Activated CD8-positive, alpha-beta memory T cell treated with anti-CD3 and anti-CD28 coated beads, Interleukin-2, amount 10 ng/mL, durations not matched to agents 7 days and 5 days (primary cell): ENCODE results near the gene OST4. TPM values are rescaled to one million over a fixed set of nuclear protein-coding genes. Genes with fewer than 3 reads are reported as not detected.
A peak's percentile ranks its signal among the peaks of the same experiment; 100 is the strongest.

Experiments used
- ATAC-seq: fragments of 150-1000 bp; cut with Tn5 transposase; one replicate; pipeline ENCODE4 v1.10.0; 2021; ENCODE audit warnings: moderate library complexity
- CTCF ChIA-PET: fragments of 350-600 bp; sonication (Branson Sonifier 250); formaldehyde crosslinking; loops from one replicate; lab custom pipeline; 2021; ENCODE audit warnings: antibody characterized with exemption; lab: Charles Lee
- DNase-seq: peaks from one replicate; pipeline ENCODE4 v3.0.0-alpha.2; 2020
- H3K27ac Mint-ChIP-seq: one replicate; pipeline ENCODE4 v1.8.0; 2021; ENCODE audit warnings: mild to moderate bottlenecking, mixed read lengths
- H3K27me3 Mint-ChIP-seq: one replicate; pipeline ENCODE4 v1.8.0; 2021; ENCODE audit warnings: mixed read lengths
- H3K36me3 Mint-ChIP-seq: one replicate; pipeline ENCODE4 v1.8.0; 2021; ENCODE audit warnings: mild to moderate bottlenecking, mixed read lengths
- H3K4me1 Mint-ChIP-seq: one replicate; pipeline ENCODE4 v1.8.0; 2021; ENCODE audit warnings: mixed read lengths
- H3K4me3 Mint-ChIP-seq: one replicate; pipeline ENCODE4 v1.8.0; 2021; ENCODE audit warnings: mild to moderate bottlenecking, moderate library complexity, mixed read lengths
- H3K9me3 Mint-ChIP-seq: one replicate; pipeline ENCODE4 v1.8.0; 2022; ENCODE audit warnings: low read depth, mixed read lengths
- total RNA-seq, 2 experiments: library from RNA; stranded (reverse); gene quantifications; one replicate each; pipeline ENCODE4 v1.2.3, GENCODE V29; 2021

The OST4 gene
- total RNA-seq, 2 experiments from 2014 or later: 248 to 318 TPM

GRCh38 chr2:27088634-27089033 is 17.2 kb upstream of the OST4 start:
- Mint-ChIP-seq H3K9me3 (no peaks in the 10 kb centered on the region), H3K36me3 (no peaks in the 10 kb centered on the region), H3K4me3 (no peak overlapping the region), H3K27ac (no peak overlapping the region), H3K27me3 (no peaks in the 10 kb centered on the region), H3K4me1 (peaks cover 22% of the 10 kb centered on the region)
- DNase-seq: no peak
- CTCF ChIA-PET: interaction anchor here (1.8 to 5.6 kb wide), 6 partner anchors 9 to 191 kb away, joined by 7 to 40 read pairs (median 21); partner anchors contain the start of genes AGBL5 and PREB
- no peak for ATAC-seq

GRCh38 chr2:27087823-27088410 is 16.5 kb upstream of the OST4 start:
- Mint-ChIP-seq H3K9me3 (no peaks in the 10 kb centered on the region), H3K27me3 (no peaks in the 10 kb centered on the region), H3K27ac (no peak overlapping the region), H3K36me3 (no peaks in the 10 kb centered on the region), H3K4me1 (peaks cover 22% of the 10 kb centered on the region), H3K4me3 (peak overlapping the region; percentile 78)
- ATAC-seq: no peak
- CTCF ChIA-PET: interaction anchor here (0.7 to 5.6 kb wide), 11 partner anchors 9 to 217 kb away, joined by 3 to 40 read pairs (median 8); partner anchors contain the start of genes ABHD1, AGBL5, OST4 and PREB
- DNase-seq: no peak

- Mint-ChIP-seq H3K27ac (peak within 1 kb of the TSS; percentile 85), H3K27me3 (no peaks in the 10 kb centered on the region), H3K36me3 (no peaks in the 10 kb centered on the region), H3K9me3 (no peaks in the 10 kb centered on the region), H3K4me1 (peaks cover 23% of the 10 kb centered on the region), H3K4me3 (peak within 1 kb of the TSS; percentile 78)
- CTCF ChIA-PET: interaction anchor here (0.8 to 5.6 kb wide), 16 partner anchors 10 to 216 kb away, joined by 3 to 40 read pairs (median 6); partner anchors contain the start of genes ABHD1, AGBL5, OST4 and TRIM54
- DNase-seq: no peak
- peak; percentile 8 for ATAC-seq
Measured at GRCh38 chr2:27086724-27087593, 15.5 kb upstream of the OST4 start, which contains the start of gene KHK. TSS of gene KHK (plus strand) at chr2:27086772. CDS start at chr2:27087260, 488 bp downstream.

DNA sequence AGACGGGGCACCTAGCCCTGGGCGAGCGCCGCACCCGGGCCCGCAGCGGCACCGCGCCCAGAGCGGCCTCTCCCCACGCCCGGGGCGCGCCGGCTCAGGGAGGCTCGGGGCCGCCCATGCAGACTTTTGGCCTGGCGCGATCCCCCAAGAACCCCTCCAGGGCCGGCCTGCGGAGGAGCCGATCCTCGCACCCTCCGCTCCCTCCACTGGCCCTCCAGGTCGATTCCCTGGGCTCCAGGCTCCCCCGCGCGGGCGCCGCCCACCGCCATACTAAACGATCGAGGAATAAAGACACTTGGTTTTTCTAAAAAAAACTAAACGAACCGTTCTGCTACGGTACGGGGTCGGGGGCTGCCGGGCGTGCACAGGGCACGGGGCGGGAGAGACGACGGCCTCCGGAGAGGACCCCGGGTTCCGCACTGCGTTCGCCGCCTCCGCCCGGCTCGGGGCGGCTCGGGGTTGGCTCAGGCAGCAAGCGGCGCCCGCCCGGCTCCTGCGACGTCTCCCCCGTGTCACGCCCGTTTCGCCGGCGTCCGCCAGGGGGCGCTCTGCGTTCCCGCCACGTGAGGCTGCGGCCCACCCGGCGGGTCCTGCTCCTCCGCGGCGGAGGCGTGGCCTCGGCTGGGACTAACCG is 14.8 kb upstream of the OST4 start:
- peak overlapping the region; percentile 78 for H3K4me3 Mint-ChIP-seq
- no peaks in the 10 kb centered on the region for H3K36me3 Mint-ChIP-seq
- H3K9me3 Mint-ChIP-seq: no peaks in the 10 kb centered on the region
- DNase-seq (peak; percentile 97), ATAC-seq (peak; percentile 91)
- CTCF ChIA-PET: interaction anchor here (0.9 to 5.6 kb wide), 13 partner anchors 11 to 217 kb away, joined by 3 to 40 read pairs (median 8); partner anchors contain the start of genes AGBL5 and OST4
- no peaks in the 10 kb centered on the region for H3K27me3 Mint-ChIP-seq
- H3K27ac Mint-ChIP-seq: peak overlapping the region; percentile 85
- peaks cover 31% of the 10 kb centered on the region for H3K4me1 Mint-ChIP-seq

DNA sequence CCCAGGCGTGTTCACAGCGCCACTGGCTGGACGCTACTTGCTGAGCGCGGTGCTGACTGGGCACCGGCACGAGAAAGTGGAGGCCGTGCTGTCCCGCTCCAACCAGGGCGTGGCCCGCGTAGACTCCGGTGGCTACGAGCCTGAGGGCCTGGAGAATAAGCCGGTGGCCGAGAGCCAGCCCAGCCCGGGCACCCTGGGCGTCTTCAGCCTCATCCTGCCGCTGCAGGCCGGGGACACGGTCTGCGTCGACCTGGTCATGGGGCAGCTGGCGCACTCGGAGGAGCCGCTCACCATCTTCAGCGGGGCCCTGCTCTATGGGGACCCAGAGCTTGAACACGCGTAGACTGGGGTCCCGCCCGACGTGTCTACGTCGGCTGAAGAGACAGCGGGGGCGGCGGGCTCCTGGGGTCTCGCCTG is 14.2 kb upstream of the OST4 start:
- Mint-ChIP-seq H3K4me3 (peak overlapping the region; percentile 78), H3K27me3 (no peaks in the 10 kb centered on the region), H3K36me3 (no peaks in the 10 kb centered on the region), H3K4me1 (peaks cover 36% of the 10 kb centered on the region), H3K27ac (peak overlapping the region; percentile 75), H3K9me3 (no peaks in the 10 kb centered on the region)
- ATAC-seq: peak; percentile 10
- peak; percentile 64 for DNase-seq
- CTCF ChIA-PET: interaction anchor here (0.9 to 5.6 kb wide), 8 partner anchors 11 to 194 kb away, joined by 3 to 40 read pairs (median 8); partner anchors contain the start of genes AGBL5, OST4 and TMEM214

DNA sequence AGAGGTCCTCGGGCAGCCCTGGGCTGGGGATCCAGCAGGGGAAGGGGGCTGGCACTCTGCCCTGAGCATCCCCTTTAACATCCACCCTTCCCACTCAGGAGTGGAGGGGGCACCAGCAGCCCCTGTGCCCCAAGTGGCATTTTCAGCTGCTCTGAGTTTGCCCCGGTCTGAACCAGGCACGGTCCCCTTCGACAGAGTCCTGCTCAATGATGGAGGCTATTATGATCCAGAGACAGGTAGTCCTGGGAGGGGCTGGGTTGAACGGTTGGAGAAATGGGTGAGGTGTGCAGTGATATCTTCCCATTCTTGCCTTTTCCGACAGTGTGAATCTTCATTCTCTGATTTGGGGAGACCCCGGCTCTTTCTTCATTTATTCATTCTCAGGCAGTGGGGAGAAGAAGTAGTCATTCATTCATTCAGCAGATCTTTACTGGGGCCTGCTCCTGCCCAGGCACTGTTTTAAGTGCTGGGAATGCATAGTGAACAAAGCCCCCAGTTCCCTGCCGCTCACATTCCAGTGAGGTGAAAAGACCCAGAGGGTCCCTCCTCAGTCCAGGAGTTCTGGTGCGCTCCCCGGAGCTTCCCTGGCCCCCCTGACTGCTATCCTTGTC is 13.7 kb upstream of the OST4 start:
- H3K27me3 Mint-ChIP-seq: no peaks in the 10 kb centered on the region
- no peaks in the 10 kb centered on the region for H3K9me3 Mint-ChIP-seq
- CTCF ChIA-PET: interaction anchor here (0.9 to 5.6 kb wide), 9 partner anchors 10 to 194 kb away, joined by 3 to 40 read pairs (median 7); partner anchors contain the start of genes AGBL5, OST4 and TMEM214
- no peaks in the 10 kb centered on the region for H3K36me3 Mint-ChIP-seq
- H3K27ac Mint-ChIP-seq: peak overlapping the region; percentile 75
- peak overlapping the region; percentile 78 for H3K4me3 Mint-ChIP-seq
- DNase-seq (no peak), ATAC-seq (no peak)
- H3K4me1 Mint-ChIP-seq: peaks cover 39% of the 10 kb centered on the region

DNA sequence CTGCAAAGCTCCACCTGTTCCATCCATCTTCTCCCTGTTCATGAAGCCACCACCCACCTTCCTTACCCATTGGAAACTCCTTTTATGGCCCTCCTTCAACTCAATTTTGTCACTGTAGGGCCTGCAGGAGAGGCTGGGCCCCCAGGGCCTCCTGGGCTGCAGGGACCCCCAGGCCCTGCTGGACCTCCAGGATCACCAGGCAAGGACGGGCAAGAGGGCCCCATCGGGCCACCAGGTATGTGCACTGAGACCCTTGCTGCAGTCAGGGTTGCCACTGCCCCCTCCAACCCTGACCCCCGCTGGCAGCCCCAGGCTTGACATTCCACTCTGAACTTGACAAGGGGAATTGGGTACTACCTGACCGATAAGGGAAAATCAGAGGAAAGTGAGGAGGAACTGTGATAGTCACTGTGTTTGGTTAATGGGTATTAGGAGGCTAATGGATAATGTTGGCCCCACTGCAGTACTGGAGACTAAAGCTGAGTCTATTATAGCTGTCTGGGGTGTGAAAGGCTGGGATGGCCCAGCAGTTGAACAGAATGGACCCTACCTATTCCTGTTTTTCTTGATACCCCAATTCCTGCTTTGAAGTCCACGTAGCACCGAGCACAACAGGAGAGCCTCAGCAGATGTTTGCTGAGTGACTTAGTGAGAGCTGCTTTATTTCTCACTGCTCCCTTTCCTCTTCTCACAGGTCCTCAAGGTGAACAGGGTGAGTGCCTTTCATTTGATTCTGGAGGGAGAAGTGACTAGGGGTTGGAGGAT is 13.0 kb upstream of the OST4 start:
- H3K36me3 Mint-ChIP-seq: no peaks in the 10 kb centered on the region
- CTCF ChIA-PET: interaction anchor here (1.4 to 5.6 kb wide), 7 partner anchors 10 to 195 kb away, joined by 3 to 40 read pairs (median 9); partner anchors contain the start of genes AGBL5 and OST4
- peaks cover 38% of the 10 kb centered on the region for H3K4me1 Mint-ChIP-seq
- DNase-seq (no peak), ATAC-seq (no peak)
- no peaks in the 10 kb centered on the region for H3K9me3 Mint-ChIP-seq
- no peak overlapping the region for H3K27ac Mint-ChIP-seq
- no peaks in the 10 kb centered on the region for H3K27me3 Mint-ChIP-seq
- no peak overlapping the region for H3K4me3 Mint-ChIP-seq

DNA sequence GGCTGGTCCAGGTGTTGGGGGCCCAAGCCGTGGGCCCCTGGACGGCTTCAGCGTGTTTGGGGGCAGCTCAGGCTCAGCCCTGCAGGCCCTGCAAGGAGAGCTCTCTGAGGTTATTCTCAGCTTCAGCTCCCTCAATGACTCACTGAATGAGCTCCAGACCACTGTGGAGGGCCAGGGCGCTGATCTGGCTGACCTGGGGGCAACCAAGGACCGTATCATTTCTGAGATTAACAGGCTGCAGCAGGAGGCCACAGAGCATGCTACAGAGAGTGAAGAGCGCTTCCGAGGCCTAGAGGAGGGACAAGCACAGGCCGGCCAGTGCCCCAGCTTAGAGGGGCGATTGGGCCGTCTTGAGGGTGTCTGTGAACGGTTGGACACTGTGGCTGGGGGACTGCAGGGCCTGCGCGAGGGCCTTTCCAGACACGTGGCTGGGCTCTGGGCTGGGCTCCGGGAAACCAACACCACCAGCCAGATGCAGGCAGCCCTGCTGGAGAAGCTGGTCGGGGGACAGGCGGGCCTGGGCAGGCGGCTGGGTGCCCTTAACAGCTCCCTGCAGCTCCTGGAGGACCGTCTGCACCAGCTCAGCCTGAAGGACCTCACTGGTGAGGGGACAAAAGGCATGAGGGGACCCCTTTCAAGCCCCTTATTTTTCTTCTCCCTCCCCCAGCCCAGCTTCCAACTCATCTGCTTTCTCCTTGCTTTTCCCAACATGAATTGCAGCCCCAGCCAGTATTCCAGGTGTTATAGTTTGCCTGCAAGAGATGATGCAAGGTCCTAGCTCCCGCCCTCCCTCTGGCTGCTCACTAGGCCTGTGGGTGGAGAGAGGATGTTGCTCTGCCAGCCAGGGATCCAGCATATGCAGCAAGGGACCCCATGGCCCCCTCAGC is 12.2 kb upstream of the OST4 start:
- no peak for ATAC-seq
- no peak overlapping the region for H3K4me3 Mint-ChIP-seq
- CTCF ChIA-PET: interaction anchor here (1.2 to 5.6 kb wide), 6 partner anchors 9 to 196 kb away, joined by 3 to 40 read pairs (median 8); partner anchors contain the start of genes AGBL5 and OST4
- DNase-seq: no peak
- no peak overlapping the region for H3K27ac Mint-ChIP-seq
- no peaks in the 10 kb centered on the region for H3K9me3 Mint-ChIP-seq
- H3K4me1 Mint-ChIP-seq: peaks cover 38% of the 10 kb centered on the region
- H3K27me3 Mint-ChIP-seq: no peaks in the 10 kb centered on the region
- H3K36me3 Mint-ChIP-seq: no peaks in the 10 kb centered on the region

DNA sequence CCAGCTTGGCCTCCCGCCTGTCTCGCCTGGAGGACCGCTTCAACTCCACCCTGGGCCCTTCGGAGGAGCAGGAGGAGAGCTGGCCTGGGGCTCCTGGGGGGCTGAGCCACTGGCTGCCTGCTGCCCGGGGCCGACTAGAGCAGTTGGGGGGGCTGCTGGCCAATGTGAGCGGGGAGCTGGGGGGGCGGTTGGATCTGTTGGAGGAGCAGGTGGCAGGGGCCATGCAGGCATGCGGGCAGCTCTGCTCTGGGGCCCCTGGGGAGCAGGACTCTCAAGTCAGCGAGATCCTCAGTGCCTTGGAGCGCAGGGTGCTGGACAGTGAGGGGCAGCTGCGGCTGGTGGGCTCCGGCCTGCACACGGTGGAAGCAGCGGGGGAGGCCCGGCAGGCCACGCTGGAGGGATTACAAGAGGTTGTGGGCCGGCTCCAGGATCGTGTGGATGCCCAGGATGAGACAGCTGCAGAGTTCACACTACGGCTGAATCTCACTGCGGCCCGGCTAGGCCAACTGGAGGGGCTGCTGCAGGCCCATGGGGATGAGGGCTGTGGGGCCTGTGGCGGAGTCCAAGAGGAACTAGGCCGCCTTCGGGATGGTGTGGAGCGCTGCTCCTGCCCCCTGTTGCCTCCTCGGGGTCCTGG is 11.4 kb upstream of the OST4 start:
- Mint-ChIP-seq H3K36me3 (no peaks in the 10 kb centered on the region), H3K27me3 (no peaks in the 10 kb centered on the region), H3K4me1 (peaks cover 38% of the 10 kb centered on the region), H3K27ac (peak overlapping the region; percentile 5), H3K4me3 (no peak overlapping the region), H3K9me3 (no peaks in the 10 kb centered on the region)
- no peak for DNase-seq
- ATAC-seq: no peak
- CTCF ChIA-PET: interaction anchor here (0.8 to 5.3 kb wide), 7 partner anchors 9 to 197 kb away, joined by 3 to 40 read pairs (median 3); partner anchors contain the start of genes AGBL5 and OST4

DNA sequence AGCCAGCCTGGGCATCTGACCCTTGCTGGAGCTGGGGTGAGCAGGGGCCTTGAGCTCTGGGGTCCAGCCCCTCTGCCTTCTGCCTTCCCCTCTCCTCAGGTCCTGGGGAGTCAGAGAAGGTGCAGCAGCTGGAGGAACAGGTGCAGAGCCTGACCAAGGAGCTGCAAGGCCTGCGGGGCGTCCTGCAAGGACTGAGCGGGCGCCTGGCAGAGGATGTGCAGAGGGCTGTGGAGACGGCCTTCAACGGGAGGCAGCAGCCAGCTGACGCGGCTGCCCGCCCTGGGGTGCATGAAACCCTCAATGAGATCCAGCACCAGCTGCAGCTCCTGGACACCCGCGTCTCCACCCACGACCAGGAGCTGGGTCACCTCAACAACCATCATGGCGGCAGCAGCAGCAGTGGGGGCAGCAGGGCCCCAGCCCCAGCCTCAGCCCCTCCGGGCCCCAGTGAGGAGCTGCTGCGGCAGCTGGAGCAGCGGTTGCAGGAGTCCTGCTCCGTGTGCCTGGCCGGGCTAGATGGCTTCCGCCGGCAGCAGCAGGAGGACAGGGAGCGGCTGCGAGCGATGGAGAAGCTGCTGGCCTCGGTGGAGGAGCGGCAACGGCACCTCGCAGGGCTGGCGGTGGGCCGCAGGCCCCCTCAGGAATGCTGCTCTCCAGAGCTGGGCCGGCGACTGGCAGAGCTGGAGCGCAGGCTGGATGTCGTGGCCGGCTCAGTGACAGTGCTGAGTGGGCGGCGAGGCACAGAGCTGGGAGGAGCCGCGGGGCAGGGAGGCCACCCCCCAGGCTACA is 10.7 kb upstream of the OST4 start:
- H3K36me3 Mint-ChIP-seq: no peaks in the 10 kb centered on the region
- CTCF ChIA-PET: interaction anchor here (0.8 to 2.3 kb wide), 7 partner anchors 8 to 221 kb away, joined by 3 to 14 read pairs (median 5); partner anchors contain the start of genes AGBL5 and OST4
- no peaks in the 10 kb centered on the region for H3K27me3 Mint-ChIP-seq
- ATAC-seq (no peak), DNase-seq (no peak)
- H3K9me3 Mint-ChIP-seq: no peaks in the 10 kb centered on the region
- H3K4me3 Mint-ChIP-seq: peak overlapping the region; percentile 55
- H3K27ac Mint-ChIP-seq: peak overlapping the region; percentile 95
- H3K4me1 Mint-ChIP-seq: peaks cover 34% of the 10 kb centered on the region
